ENCODE results near the gene SLC15A4. TPM values are rescaled to one million over a fixed set of nuclear protein-coding genes. Genes with fewer than 3 reads are reported as not detected.

SLC15A4 gene
- total and polyA plus RNA-seq, 2 of the 13 experiments (the other 11 are each of a cell fraction or from before 2014, with no cell fraction given): 17.3 to 22.7 TPM

GRCh38 chr12:128789356-128789929 is 34.3 kb downstream of the SLC15A4 start:
- H3K4me1 ChIP-seq (ENCODE audit: insufficient read depth, low read length): peaks cover under 1% of the 10 kb centered on the region; the same call in 1 of the 2 replicates
- WGBS (ENCODE audit: low lambda C conversion rate): 80% methylated on average over 12 of the region's 12 CpGs

GRCh38 chr12:128787827-128788226 is 35.9 kb downstream of the SLC15A4 start:
- intact Hi-C loops (cut with micrococcal nuclease; ENCODE audit: unreplicated experiment) (no loop called here), in situ Hi-C loops (cut with HindIII; ENCODE audit: extremely low pct_ligation_motif_present, low pct_unique_long_range_greater_than_20kb) (no loop called here)
- 29% methylated on average over 1 of the region's 2 CpGs for WGBS (ENCODE audit: low lambda C conversion rate)
- Histone ChIP-seq H3K79me2 (ENCODE audit: insufficient read depth, low read length) (no peaks in the 10 kb centered on the region), H3K36me3 (replicated peaks in 1 of 2; ENCODE audit: control insufficient read depth in 1 of 2, insufficient read depth in 2 of 2, low read length in 2 of 2) (no peaks in the 10 kb centered on the region; a peak in 1 of 5 replicates), H3K9me3 (ENCODE audit: low read length) (no peaks in the 10 kb centered on the region), H3K4me1 (ENCODE audit: insufficient read depth, low read length) (peaks cover 11% of the 10 kb centered on the region), H3K4me3 (replicated peaks in 1 of 3; ENCODE audit: insufficient read depth in 1 of 3, low read depth in 2 of 3, low read length in 3 of 3) (no peak overlapping the region), H2AFZ (ENCODE audit: low read length) (no peak overlapping the region), H3K9ac (ENCODE audit: insufficient read depth, low read depth, low read length) (no peak overlapping the region), H3K4me2 (ENCODE audit: low read depth, low read length) (no peak overlapping the region), H4K20me1 (ENCODE audit: insufficient read depth, low read length) (no peaks in the 10 kb centered on the region; the same call in 1 of the 2 replicates), H3K27ac (ENCODE audit: extremely low read length, insufficient read depth, low read length) (no peak overlapping the region), H3K27me3 (ENCODE audit: control insufficient read depth in 1 of 2, insufficient read depth in 2 of 2, low read length in 2 of 2) (no peaks in the 10 kb centered on the region)
- DNase-seq (ENCODE audit: low spot score) (no peak), ATAC-seq (0 out of 3 replicates have a peak, but pooled peaks have one; percentile 14), FAIRE-seq (no peak)
- ChIA-PET CTCF (ENCODE audit: low intra/inter-chr PET ratio, low total read pairs) (no interaction called here), POLR2A (no interaction called here)
- no TSS peak for BruUV-seq (replicated peaks)
- TF ChIP-seq, protein P1, sequence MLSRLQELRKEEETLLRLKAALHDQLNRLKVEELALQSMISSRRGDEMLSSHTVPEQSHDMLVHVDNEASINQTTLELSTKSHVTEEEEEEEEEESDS (CRISPR knock-in tag; IDR thresholded peaks at IDR 0.05; ENCODE audit: borderline replicate concordance): no peak
- TF ChIP-seq ZNF773 (CRISPR knock-in tag; IDR thresholded peaks at IDR 0.05; ENCODE audit: borderline replicate concordance) (no peak), SMAD9 (CRISPR knock-in tag; IDR thresholded peaks at IDR 0.05) (no peak), ZNF33B (CRISPR knock-in tag; IDR thresholded peaks at IDR 0.05) (no peak), KIAA2018 (CRISPR knock-in tag; IDR thresholded peaks at IDR 0.05; ENCODE audit: borderline replicate concordance) (no peak)

More at GRCh38 chr12:128789356-128789929, 34.3 kb downstream of the SLC15A4 start:
- in situ Hi-C loops (cut with HindIII; ENCODE audit: extremely low pct_ligation_motif_present, low pct_unique_long_range_greater_than_20kb) (no loop called here), intact Hi-C loops (cut with micrococcal nuclease; ENCODE audit: unreplicated experiment) (no loop called here)
- Histone ChIP-seq H2AFZ (ENCODE audit: low read length) (no peak overlapping the region), H3K4me2 (ENCODE audit: low read depth, low read length) (no peak overlapping the region), H3K79me2 (ENCODE audit: insufficient read depth, low read length) (no peaks in the 10 kb centered on the region), H3K36me3 (replicated peaks in 1 of 2; ENCODE audit: control insufficient read depth in 1 of 2, insufficient read depth in 2 of 2, low read length in 2 of 2) (peaks cover 8 to 14% of the 10 kb centered on the region in 2 experiments), H3K27me3 (ENCODE audit: control insufficient read depth in 1 of 2, insufficient read depth in 2 of 2, low read length in 2 of 2) (no peaks in the 10 kb centered on the region), H3K27ac (ENCODE audit: extremely low read length, insufficient read depth, low read length) (no peak overlapping the region), H3K4me3 (replicated peaks in 1 of 3; ENCODE audit: insufficient read depth in 1 of 3, low read depth in 2 of 3, low read length in 3 of 3) (no peak overlapping the region), H4K20me1 (ENCODE audit: insufficient read depth, low read length) (0 out of 2 replicates have a peak, but pooled peaks cover 3% of the 10 kb centered on the region), H3K9ac (ENCODE audit: insufficient read depth, low read depth, low read length) (no peak overlapping the region), H3K9me3 (ENCODE audit: low read length) (no peaks in the 10 kb centered on the region)
- BruUV-seq (replicated peaks): no TSS peak
- DNase-seq (ENCODE audit: low spot score): no peak
- POLR2A ChIA-PET: no interaction called here
- TF ChIP-seq, protein P2, sequence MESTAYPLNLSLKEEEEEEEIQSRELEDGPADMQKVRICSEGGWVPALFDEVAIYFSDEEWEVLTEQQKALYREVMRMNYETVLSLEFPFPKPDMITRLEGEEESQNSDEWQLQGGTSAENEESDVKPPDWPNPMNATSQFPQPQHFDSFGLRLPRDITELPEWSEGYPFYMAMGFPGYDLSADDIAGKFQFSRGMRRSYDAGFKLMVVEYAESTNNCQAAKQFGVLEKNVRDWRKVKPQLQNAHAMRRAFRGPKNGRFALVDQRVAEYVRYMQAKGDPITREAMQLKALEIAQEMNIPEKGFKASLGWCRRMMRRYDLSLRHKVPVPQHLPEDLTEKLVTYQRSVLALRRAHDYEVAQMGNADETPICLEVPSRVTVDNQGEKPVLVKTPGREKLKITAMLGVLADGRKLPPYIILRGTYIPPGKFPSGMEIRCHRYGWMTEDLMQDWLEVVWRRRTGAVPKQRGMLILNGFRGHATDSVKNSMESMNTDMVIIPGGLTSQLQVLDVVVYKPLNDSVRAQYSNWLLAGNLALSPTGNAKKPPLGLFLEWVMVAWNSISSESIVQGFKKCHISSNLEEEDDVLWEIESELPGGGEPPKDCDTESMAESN (CRISPR knock-in tag; conservative IDR thresholded peaks at IDR 0.05): no peak
- CTCF ChIA-PET (ENCODE audit: low intra/inter-chr PET ratio, low total read pairs): no interaction called here
- no peak for ATAC-seq
- no peak for FAIRE-seq
